IPS-11a (cell line): ENCODE measurements around the gene TTC23.

Experiments
- H3K4me3 ChIP-seq: one replicate; pipeline ENCODE4 v1.5.1; 2013; ENCODE audit warnings: low read depth, low read length, control low read depth

The TTC23 gene

GRCh38 chr15:99165956-99166689 is 83.3 kb downstream of the TTC23 start:
- H3K4me3 ChIP-seq: no peak overlapping the region

- H3K4me3 ChIP-seq: no peak overlapping the region
Observed at GRCh38 chr15:99165020-99165790, 84.2 kb downstream of the TTC23 start.

DNA sequence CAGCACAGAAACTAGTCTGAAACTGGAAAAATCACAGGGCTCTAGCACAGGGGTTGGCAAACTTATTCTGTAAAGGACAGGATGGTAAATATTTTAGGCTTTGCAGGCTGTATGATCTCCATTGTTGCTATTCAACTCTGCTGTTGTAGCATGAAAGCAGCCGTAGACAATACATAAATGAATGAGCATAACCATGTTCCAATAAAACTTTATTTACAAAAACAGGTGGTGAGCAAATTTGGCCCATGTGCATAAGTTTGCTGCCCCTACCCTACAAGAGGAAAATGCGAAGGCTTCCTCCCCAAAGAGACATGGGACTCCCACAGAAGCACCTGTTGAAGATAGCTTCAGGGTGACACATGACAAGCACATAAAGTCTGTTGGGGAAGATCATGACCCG is 85.3 kb downstream of the TTC23 start:
- H3K4me3 ChIP-seq: no peak overlapping the region

DNA sequence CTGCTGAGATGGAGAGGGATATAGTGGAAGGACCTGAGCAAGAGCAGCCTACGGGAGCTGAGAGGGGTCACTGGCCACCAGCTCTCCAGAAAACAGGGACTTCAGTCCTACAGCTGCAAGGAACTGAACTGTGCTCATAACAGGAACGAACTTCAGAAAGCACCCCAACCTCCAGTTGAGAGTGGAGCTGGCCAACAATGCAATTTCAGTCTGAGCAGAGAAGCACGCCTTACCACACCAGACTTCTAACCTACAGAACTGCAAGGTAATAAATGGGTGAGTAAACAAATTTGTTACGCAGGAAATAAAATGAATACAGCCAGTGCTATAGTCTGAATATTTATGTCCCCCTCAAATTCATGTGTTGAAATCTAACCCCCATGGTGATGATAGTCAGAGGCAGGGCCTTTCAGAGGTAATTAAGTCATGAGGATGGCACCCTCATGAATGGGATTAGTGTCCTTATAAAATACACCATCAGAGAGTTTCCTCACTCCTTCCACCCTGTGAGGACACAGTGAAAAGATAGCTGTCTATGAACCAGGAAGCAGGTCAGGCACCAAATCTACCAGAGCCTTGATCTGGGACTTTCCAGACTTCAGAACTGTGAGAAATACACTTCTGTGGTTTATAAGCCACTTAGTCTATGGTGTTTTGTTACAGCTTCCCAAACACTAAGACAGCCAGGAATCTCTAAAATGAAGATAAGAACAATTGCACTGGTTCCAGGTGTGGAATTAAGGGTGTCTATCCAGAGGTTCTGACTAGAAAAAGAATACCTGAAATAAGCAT is 85.9 kb downstream of the TTC23 start:
- H3K4me3 ChIP-seq: no peak overlapping the region

DNA sequence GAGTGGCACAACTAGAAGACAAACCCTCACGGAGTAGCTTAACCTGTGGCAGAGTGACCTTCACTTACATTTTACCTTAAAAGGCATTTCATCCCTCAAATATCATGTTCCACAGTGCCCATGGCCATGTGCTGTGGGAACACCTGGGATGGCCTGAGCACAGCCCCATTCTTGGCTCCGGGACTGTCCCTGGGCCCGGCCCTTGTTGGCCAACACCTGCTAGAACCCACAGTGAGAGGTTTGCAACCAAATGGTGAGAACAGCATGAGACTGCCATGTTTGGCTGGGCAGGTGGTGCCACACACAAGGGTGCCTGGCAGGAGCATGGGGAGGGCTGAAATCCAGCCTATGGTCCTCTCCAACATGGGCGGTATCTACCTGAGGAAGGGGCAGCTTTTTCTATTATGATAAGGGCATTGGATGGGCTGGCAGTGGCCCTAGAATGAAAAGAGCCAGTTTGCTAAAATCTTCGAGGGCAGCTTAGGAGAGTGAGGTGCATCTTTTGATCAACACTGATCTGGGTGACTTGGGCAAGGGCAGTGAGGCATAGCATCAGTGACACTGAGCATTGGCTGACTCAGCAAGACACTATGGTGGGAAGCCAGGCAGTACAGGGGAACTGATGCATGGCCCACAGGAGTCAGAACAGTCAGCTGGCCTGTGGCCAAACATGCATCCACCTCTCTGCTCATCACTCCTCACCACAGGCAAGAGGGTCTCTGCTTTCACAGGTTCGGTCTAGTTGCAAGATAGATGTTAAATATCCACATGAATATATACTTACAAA is 90.6 kb downstream of the TTC23 start:
- no peak overlapping the region for H3K4me3 ChIP-seq

- no peak overlapping the region for H3K4me3 ChIP-seq
Observed at GRCh38 chr15:99157456-99157855, 91.9 kb downstream of the TTC23 start.

GRCh38 chr15:99155961-99156443 is 93.4 kb downstream of the TTC23 start:
- H3K4me3 ChIP-seq: no peak overlapping the region

DNA sequence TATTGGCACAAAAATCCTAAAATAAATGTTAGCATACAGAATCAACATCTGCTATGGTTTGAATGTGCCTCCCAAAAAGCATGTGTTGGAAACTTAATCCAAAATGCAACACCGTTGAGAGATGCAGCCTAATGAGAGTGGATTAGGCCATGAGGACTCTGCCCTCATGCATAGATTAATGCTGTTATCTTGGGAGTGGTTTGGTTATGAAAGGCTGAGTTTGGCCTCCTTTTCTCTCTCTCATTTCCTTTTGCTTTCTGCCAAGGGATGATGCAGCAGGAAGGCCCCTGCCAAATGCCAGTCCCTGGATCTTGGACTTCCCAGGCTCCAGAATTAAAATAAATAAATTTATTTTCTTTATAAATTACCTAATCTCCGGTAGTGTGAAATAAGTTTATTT is 95.1 kb downstream of the TTC23 start:
- H3K4me3 ChIP-seq: no peak overlapping the region

DNA sequence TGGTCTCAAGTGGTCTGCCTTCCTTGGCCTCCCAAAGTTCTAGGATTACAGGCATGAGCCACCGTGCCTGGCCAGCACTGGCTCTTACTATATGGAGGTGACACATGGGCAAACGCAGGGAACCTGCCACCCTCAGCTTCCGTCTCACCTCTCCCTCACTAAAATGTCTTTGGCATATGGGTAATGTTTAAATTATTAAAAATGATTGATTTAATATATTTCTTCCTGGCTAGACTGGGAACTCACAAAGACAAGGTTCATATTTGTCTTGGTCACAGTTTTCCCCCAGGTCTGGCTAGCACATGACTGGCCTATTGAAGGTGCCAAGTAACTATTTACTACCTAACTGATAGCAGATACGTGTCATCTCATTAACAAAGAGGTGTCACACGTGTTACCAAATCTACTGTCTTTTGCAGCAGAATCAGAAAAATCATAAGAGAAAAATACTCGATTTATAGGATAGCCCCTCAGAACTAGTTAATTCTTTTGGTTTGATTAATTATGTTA is 96.3 kb downstream of the TTC23 start:
- no peak overlapping the region for H3K4me3 ChIP-seq

GRCh38 chr15:99151156-99151555 is 98.2 kb downstream of the TTC23 start:
- H3K4me3 ChIP-seq: no peak overlapping the region

DNA sequence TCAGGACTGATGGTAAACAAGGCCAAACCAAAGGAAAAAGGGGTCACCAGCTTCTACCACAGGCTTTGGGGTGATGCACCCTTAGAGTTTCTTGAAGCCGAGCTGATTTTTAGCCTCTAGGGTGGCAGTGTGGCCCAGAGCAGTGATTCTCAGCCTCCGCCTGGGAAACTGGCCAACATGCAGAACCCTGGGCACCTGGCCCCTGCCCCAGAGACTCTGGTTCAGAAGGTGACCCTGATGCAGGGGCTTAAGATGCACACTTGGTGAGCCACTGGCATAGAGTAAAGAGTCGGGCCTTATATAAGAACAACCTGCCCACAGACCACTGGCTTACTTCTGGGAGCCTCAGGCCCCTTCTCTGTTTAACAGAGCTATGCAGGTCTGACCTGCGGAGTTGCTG is 100.0 kb downstream of the TTC23 start:
- no peak overlapping the region for H3K4me3 ChIP-seq

DNA sequence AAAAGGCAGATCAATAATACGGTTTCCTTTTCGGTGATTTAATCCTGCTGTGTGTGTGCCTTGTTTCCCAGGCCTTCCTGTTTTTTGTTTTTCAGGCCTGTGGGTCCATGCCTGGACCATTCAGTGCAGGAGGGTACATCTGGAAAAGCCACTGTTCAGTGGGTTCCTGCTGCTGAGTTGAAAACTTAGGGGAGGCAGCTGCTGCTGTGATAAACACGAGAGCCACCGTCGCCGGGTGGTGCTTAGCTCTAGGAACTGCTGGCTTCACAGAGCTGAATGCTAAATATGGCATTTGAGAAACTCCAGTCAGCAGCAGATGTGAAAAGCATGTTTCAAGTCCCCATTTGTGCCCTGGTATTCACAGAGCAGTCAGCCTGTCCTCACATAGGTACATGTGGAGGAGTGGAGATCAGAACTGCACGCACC is 100.5 kb downstream of the TTC23 start:
- H3K4me3 ChIP-seq: no peak overlapping the region

DNA sequence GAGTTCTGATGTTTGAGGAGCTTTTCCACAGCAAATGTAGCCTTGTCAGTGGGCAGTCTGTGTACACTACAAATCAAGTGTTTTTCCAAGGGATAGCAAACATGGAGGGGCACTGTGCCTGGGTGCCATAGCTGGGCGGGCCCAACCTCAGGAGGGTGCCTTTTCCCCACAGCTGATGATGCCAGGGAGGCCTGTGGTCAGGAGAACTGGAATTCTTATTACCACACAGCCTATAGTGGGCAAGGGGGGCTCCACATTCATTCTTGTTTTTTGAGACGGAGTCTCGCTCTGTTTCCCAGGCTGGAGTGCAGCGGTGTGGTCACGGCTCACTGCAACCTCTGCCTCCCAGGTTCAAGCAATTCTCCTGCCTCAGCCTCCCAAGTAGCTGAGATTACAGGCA is 102.7 kb downstream of the TTC23 start:
- no peak overlapping the region for H3K4me3 ChIP-seq

GRCh38 chr15:99145778-99146177 is 103.6 kb downstream of the TTC23 start:
- no peak overlapping the region for H3K4me3 ChIP-seq

GRCh38 chr15:99145005-99145404 is 104.4 kb downstream of the TTC23 start:
- H3K4me3 ChIP-seq: no peak overlapping the region

DNA sequence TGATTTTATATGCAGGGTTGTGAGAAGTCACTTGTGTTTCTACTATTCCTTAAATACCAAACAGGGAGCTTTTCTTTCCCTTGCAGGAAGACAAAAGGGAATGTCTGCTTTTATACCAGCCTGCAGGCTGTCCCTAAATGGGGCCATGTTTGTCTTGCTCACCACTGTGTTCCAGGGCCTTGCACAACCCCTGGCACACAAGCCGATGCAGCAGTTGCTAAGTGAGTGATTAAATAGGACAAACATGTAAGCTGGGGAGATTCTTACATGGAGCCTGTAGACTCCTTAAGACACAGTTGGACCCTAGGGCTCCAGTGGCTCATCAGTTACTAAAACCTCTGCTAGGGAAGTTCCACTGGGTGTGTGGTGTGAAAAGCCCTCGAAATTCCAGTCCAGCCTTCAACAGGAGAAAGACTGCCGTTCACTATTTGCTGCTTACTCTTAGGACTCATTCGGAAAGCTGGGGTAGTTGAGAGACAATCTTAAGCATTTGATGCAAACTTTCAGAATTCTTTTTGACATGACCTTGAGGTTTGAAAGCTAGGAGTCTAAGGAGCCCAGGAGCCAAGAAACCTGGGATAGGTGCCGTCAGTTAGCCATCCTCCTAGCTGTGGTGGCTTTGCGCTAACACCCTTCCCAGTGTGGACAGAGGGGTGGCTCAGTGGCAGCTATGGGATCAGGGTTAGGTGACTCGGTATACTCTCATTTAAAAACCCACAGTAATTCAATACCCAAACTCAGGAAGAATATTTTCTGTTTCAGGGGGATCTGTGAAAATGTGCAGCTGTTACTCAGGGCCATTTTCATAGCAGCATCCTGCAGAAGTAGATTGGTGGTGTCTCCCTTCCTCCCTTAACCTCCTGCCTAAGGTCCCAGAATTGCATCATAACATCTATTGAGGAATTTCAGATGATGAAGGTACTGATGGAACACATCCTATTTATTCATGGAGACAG is 105.4 kb downstream of the TTC23 start:
- H3K4me3 ChIP-seq: no peak overlapping the region

- no peak overlapping the region for H3K4me3 ChIP-seq
Observed at GRCh38 chr15:99143242-99143641, 106.1 kb downstream of the TTC23 start.

GRCh38 chr15:99142562-99142961 is 106.8 kb downstream of the TTC23 start:
- H3K4me3 ChIP-seq: no peak overlapping the region

GRCh38 chr15:99141943-99142342 is 107.4 kb downstream of the TTC23 start:
- no peak overlapping the region for H3K4me3 ChIP-seq
